GM19035 (cell line): ENCODE measurements around the gene CDC42SE2.
"Not testable (repeated sequence)": the region's sequence is repeated elsewhere in the genome, so short reads cannot be mapped to it uniquely, and the experiment has no call there.

Source experiments
- ATAC-seq: cut with Tn5 transposase; IDR thresholded peaks from one replicate; pipeline ENCODE4 v1.9.1; 2021; ENCODE audit not compliant: unreplicated experiment

CDC42SE2 gene

GRCh38 chr5:131386779-131387178, 122.9 kb downstream of the CDC42SE2 start:
- ATAC-seq: no peak

DNA sequence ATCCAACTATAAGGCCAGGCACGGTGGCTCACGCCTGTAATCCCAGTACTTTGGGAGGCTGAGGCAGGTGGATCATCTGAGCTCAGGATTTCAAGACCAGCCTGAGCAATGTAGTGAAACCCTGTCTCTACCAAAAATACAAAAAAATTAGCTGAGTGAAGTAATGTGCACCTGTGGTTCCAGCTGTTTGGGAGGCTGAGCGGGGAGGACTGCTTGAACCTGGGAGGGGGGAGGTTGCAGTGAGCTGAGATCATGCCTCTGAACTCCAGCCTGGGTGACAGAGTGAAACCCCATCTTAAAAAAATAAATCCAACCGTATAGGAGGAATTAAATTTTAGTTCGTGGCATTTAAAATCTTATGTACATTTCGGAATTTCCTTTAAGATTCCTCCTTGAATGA, 123.4 kb downstream of the CDC42SE2 start:
- ATAC-seq: no peak

- ATAC-seq: no peak
These were observed 125.4 kb downstream of the CDC42SE2 start for GRCh38 chr5:131389096-131389868.

DNA sequence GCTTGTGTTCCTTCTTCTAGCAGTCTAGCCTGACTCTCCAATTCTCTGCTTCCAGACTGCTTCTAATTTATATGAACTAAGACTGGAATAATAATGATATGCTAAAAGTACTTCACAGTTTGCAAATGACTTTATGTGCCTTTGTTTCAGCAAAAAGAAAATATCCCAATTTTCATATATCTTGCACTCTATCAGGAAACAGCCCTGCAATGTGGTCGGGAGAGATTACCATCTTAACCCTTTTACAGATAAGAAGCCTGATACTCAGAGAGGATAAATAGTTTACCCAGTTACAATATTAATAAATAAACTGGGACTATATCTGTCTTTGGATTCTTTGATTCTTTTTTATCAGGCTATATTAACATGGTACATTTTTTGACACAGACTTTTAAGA, 126.0 kb downstream of the CDC42SE2 start:
- ATAC-seq: no peak

- no peak for ATAC-seq
These were observed 128.7 kb downstream of the CDC42SE2 start for GRCh38 chr5:131392466-131393095.

DNA sequence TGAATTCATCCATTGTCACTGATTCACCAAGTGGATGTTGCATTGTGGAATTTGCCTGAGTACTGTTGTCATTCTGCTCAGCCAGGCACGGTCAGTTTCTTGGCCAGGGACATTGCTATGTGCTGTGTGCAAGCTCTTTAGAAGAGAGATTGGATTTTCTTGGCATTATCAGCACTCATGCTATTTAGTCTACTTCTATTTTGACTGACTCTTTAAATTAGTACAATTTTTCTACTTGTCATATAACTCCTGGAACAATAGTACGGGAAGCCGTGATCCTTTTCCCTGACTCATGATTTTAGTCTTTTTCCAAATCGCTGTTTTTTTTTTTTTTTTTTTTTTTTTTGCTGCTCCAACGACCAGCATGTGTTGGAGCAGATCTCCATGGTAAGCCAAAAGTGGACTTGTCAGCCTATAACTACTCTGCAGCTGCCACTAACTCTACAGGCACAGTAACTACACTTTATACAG, 129.7 kb downstream of the CDC42SE2 start:
- no peak for ATAC-seq

DNA sequence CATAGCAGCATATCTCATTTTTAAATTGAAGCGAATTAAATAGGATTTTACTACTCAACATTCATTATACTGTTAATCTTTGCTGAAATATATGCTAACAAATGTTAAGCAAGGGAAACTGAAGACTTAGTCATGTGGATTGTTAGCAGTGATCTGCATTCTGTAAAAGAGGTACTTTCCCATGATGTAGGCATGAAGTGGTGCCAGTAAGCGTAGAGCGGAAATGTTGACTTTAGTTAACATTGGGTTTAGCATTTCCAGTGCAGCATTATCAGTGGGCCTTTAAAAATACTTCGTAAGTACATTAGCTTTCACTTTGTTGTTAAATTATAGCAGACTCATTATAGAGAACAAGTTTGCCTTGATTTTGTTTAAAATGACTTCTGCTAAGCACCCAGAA, 130.3 kb downstream of the CDC42SE2 start:
- peak; percentile 58 for ATAC-seq

GRCh38 chr5:131396015-131396414, 132.2 kb downstream of the CDC42SE2 start:
- peak; percentile 81 for ATAC-seq

- ATAC-seq: no peak
These were observed 132.9 kb downstream of the CDC42SE2 start for GRCh38 chr5:131396630-131397273.

GRCh38 chr5:131399007-131399406, 135.2 kb downstream of the CDC42SE2 start:
- not testable (repeated sequence) for ATAC-seq

DNA sequence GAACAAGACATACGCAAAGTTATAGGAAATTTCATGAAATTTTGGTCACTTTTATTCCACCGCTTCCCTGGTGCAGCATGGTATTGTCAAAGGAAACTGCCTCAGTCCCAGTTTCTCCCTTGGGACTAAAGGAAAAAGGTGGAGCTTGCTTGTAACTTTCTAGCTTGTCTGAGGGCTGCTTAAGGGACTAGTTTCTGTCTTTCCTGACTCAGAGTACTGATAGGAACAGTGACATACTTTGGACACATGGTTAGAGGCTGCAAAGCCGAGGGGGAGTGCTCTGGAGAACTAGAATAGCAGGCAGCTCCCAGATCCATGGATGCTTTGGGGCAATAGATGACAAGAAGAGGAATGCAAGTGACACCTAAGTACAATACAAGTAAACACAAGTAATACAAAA, 136.7 kb downstream of the CDC42SE2 start:
- ATAC-seq: no peak

- ATAC-seq: no peak
These were observed 141.8 kb downstream of the CDC42SE2 start for GRCh38 chr5:131405674-131406073.

DNA sequence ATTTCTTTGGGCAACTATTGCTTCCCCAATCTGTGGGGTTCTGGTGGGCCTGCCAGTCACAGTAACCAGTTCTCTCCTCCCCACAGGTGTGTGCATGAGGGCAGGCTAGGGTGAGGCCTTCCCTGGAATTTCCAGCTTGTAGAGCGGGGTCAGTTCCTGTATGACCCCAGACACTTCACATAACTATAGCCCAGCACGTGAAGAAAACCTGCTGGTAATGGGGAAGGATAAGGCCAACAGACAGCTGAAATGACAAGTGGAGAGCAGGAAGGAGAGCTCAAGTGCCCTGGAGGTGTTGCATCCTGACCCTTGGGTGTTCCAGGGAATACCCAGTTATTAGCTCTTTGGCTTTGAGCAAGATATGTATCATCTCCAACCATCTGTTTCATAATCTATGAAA, 142.2 kb downstream of the CDC42SE2 start:
- ATAC-seq: no peak

GRCh38 chr5:131406975-131407638, 143.3 kb downstream of the CDC42SE2 start:
- ATAC-seq: no peak

DNA sequence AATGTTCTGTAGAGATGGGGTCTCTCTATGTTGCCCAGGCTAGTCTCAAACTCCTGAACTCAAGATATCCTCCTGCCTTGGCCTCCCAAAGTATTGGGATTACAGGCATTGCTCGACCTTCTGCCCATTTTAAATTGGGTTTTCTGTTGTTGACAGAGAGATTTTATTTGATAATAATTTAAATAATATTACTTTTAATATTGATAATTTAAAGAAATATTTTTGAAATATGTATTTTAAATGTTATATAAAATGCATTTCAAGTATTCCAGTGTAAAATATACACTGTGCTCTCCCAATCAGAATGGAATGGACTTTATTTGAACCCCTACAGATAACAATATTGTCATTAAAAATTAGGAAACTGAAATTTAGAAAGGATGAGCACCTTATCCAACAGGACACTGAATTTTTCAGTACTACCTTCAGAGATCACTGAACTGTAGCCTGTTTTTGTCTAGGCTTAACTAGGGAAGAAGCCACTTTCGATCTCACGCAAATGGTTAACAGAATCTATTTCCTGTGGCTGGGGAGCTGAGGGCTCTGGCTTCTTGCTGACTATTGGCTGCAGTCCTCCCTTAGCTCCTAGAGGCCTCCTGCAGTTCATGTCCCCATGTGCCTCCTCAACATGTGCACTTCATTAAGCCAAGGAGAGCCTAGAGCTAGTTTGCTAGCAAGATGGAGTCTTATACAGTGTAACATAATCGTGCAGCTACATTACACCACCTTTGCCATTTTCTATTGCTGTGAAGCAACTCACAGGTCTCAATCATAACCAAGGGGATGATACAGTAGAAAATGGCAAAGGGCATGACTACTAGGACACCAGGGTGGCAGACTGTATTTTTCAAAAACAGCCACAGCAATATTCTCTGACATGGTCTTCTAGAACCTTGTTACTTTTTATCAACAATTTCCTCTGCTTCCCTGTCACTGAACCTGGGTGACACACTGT, 150.0 kb downstream of the CDC42SE2 start:
- ATAC-seq: peak; percentile 51

DNA sequence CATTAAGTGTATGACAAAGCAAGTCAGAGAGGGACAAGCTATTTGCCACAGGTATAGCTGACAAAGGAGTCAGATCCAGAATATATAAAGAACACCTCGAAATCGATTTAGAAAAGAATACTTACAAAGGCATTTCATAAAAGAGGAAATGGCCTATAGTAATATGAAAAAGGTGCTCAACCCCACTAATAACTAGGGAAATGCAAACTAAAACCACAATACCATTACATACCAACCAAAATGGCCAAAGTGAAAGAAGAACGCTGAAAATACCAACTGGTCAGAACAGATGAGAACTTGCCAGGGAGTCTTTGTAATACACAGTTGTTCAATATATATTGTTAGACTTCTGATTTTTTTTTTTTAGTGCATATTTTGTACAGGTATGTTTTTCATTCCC, 152.9 kb downstream of the CDC42SE2 start:
- peak; percentile 85 for ATAC-seq

DNA sequence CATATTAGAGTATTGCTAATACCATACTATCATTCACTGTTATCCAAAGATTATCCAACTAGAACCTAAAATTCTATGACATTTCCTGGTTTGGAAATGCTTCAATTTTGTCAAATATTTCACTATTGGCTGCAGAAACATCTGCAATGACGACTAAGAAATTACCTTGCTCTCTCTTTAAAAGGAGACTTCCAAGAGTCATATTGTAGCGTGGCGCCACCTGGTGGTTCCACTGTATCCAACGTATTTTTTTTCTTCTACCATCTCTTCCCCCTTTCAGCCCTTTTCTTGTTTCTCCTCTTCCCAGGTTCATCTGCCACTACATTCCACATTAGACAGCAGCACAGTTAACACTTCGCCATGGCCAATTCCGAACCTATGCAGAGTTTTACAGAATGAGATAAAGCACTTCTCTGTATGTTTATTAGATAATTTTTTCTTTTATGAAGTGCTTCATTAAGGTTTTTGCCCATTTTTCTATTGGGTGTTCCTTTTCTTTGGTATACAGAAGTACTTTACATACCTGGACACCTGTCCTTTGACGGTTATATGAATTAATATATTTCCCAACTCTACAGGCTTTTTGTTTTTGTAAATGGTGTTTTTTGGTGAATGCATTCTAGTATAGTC, 153.5 kb downstream of the CDC42SE2 start:
- ATAC-seq: peak; percentile 46

GRCh38 chr5:131418846-131419245, 155.0 kb downstream of the CDC42SE2 start:
- ATAC-seq: no peak

GRCh38 chr5:131419877-131420276, 156.0 kb downstream of the CDC42SE2 start:
- no peak for ATAC-seq

DNA sequence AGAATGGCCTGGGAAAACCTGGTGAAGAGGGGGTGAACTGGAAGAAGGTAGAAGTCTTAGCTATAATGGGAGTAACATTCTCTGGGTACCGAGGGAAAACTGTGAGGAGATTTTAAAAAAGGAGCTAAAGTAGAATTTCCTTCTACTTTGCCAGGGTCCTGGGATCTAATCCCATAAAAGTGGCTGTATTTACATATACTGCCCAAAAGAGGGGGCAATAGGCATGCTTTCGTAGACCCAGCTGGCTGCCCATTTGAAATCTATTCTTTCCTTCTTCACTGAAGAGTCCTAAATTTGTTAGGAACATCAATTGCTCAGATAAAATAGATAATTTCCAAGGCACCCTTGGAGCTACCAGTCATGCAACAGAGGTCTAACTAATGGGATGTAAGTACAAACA, 159.2 kb downstream of the CDC42SE2 start:
- no peak for ATAC-seq
